ENCODE data around the gene GNB2.
"Not testable (repeated sequence)": the region's sequence is repeated elsewhere in the genome, so short reads cannot be mapped to it uniquely, and the experiment has no call there.

Gene GNB2

DNA sequence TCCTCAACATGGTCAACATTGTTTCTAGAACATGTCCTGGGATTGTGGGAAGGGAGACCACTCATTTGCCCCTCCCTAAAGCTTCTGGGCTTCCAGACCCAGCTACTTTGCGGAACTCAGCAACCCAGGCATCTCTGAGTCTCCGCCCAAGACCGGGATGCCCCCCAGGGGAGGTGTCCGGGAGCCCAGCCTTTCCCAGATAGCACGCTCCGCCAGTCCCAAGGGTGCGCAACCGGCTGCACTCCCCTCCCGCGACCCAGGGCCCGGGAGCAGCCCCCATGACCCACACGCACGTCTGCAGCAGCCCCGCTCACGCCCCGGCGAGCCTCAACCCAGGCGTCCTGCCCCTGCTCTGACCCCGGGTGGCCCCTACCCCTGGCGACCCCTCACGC lies 46.7 kb downstream of the GNB2 start, which contains the start of gene EPO:
EPO (plus strand) TSS at position 190 of the 392 bp plus-strand sequence. CDS start 513 bp downstream, outside the sequence.
- TF ChIP-seq, protein P1, sequence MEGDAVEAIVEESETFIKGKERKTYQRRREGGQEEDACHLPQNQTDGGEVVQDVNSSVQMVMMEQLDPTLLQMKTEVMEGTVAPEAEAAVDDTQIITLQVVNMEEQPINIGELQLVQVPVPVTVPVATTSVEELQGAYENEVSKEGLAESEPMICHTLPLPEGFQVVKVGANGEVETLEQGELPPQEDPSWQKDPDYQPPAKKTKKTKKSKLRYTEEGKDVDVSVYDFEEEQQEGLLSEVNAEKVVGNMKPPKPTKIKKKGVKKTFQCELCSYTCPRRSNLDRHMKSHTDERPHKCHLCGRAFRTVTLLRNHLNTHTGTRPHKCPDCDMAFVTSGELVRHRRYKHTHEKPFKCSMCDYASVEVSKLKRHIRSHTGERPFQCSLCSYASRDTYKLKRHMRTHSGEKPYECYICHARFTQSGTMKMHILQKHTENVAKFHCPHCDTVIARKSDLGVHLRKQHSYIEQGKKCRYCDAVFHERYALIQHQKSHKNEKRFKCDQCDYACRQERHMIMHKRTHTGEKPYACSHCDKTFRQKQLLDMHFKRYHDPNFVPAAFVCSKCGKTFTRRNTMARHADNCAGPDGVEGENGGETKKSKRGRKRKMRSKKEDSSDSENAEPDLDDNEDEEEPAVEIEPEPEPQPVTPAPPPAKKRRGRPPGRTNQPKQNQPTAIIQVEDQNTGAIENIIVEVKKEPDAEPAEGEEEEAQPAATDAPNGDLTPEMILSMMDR (conservative IDR thresholded peaks at IDR 0.05; ENCODE audit: low read depth, low read length) = no peak
- DNase-seq (ENCODE audit: low read depth) = no peak
- no peak within 1 kb of the TSS for H3K4me3 ChIP-seq (ENCODE audit: low read depth, low read length)

DNA sequence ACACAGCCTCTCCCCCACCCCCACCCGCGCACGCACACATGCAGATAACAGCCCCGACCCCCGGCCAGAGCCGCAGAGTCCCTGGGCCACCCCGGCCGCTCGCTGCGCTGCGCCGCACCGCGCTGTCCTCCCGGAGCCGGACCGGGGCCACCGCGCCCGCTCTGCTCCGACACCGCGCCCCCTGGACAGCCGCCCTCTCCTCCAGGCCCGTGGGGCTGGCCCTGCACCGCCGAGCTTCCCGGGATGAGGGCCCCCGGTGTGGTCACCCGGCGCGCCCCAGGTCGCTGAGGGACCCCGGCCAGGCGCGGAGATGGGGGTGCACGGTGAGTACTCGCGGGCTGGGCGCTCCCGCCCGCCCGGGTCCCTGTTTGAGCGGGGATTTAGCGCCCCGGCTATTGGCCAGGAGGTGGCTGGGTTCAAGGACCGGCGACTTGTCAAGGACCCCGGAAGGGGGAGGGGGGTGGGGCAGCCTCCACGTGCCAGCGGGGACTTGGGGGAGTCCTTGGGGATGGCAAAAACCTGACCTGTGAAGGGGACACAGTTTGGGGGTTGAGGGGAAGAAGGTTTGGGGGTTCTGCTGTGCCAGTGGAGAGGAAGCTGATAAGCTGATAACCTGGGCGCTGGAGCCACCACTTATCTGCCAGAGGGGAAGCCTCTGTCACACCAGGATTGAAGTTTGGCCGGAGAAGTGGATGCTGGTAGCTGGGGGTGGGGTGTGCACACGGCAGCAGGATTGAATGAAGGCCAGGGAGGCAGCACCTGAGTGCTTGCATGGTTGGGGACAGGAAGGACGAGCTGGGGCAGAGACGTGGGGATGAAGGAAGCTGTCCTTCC lies 47.3 kb downstream of the GNB2 start:
- TF ChIP-seq, protein P1 (conservative IDR thresholded peaks at IDR 0.05; ENCODE audit: low read depth, low read length) = no peak
- no peak overlapping the region for H3K4me3 ChIP-seq (ENCODE audit: low read depth, low read length)
- no peak for DNase-seq (ENCODE audit: low read depth)

DNA sequence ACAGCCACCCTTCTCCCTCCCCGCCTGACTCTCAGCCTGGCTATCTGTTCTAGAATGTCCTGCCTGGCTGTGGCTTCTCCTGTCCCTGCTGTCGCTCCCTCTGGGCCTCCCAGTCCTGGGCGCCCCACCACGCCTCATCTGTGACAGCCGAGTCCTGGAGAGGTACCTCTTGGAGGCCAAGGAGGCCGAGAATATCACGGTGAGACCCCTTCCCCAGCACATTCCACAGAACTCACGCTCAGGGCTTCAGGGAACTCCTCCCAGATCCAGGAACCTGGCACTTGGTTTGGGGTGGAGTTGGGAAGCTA lies 47.9 kb downstream of the GNB2 start:
- no peak for DNase-seq (ENCODE audit: low read depth)
- no peak overlapping the region for H3K4me3 ChIP-seq (ENCODE audit: low read depth, low read length)
- TF ChIP-seq, protein P1 (conservative IDR thresholded peaks at IDR 0.05; ENCODE audit: low read depth, low read length) = no peak

DNA sequence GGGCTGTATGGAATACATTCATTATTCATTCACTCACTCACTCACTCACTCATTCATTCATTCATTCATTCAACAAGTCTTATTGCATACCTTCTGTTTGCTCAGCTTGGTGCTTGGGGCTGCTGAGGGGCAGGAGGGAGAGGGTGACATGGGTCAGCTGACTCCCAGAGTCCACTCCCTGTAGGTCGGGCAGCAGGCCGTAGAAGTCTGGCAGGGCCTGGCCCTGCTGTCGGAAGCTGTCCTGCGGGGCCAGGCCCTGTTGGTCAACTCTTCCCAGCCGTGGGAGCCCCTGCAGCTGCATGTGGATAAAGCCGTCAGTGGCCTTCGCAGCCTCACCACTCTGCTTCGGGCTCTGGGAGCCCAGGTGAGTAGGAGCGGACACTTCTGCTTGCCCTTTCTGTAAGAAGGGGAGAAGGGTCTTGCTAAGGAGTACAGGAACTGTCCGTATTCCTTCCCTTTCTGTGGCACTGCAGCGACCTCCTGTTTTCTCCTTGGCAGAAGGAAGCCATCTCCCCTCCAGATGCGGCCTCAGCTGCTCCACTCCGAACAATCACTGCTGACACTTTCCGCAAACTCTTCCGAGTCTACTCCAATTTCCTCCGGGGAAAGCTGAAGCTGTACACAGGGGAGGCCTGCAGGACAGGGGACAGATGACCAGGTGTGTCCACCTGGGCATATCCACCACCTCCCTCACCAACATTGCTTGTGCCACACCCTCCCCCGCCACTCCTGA lies 49.1 kb downstream of the GNB2 start:
- DNase-seq (ENCODE audit: low read depth) = no peak
- H3K4me3 ChIP-seq (ENCODE audit: low read depth, low read length) = no peak overlapping the region
- TF ChIP-seq, protein P1 (conservative IDR thresholded peaks at IDR 0.05; ENCODE audit: low read depth, low read length) = no peak

DNA sequence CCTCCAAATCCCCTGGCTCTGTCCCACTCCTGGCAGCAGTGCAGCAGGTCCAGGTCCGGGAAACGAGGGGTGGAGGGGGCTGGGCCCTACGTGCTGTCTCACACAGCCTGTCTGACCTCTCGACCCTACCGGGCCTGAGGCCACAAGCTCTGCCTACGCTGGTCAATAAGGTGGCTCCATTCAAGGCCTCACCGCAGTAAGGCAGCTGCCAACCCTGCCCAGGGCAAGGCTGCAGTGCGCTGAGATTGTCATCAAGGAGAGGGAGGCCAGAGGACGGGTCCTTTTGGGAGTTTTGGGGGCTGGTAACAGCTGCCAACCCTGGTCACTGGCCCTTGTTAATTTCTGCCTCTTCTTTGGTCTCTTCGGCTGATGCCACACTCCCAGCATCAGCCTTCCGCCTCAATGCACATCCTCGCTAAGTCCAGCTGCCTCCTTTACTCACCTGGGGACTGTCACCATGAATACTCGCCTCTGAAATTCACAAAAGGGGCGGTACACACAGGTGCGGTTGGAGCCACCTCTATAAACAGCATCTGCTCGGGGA lies 50.3 kb downstream of the GNB2 start:
- no peak overlapping the region for H3K4me3 ChIP-seq (ENCODE audit: low read depth, low read length)
- TF ChIP-seq, protein P1 (conservative IDR thresholded peaks at IDR 0.05; ENCODE audit: low read depth, low read length) = no peak
- no peak for DNase-seq (ENCODE audit: low read depth)

DNA sequence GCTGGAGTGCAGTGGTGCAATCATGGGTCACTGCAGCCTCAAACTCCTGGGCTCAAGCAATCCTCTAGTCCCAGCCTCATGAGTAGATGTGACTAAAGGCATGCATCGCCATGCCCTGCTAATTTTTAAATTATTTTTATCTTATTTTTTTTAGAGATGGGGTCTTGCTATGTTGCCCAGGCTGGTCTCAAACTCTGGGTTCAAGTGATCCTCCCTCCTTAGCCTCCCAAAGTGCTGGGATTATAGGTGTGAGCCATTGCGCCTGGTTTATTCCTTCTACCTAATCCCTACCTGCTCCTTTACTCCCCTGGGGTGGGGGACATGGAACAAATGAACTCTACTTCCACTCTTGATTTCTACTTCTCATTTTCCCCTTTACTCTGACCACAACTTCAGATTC lies 50.8 kb downstream of the GNB2 start:
- H3K4me3 ChIP-seq (ENCODE audit: low read depth, low read length); DNase-seq (ENCODE audit: low read depth): not testable (repeated sequence)

DNA sequence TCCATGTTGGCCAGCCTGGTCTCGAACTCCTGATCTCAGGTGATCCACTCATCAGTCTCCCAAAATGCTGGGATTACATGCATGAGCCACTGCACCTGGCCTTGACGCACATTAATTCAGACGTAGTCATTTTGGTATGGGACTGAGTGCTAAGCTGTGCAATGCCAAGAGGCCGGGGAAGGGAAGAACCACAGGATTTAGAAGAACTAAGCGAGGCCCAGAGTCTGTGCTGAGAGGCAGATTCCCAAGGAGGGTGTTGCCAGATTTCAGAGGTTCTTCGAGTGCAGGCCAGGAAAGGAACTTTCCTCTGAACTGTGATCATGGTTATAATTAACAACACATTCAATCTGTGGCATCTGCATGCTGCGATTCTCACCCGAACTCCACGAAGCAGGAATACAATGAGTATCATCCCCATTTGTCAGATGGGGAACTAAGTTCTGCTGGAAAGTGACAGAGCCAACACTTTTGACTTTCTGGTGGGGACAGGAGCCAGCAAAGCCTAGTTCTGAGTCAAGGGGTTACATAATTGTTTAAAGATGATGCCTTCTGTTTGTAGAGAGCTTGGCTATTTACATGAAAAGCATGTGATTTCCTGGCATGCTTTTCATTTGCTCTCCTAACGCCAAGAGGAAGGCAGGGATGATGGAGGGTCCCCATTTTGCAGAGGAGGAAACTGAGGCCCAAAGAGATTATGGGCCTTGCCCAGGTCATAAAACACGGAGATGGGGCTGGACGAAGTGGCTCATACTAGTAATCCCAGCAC lies 53.6 kb downstream of the GNB2 start:
- TF ChIP-seq, protein P1 (conservative IDR thresholded peaks at IDR 0.05; ENCODE audit: low read depth, low read length) = no peak
- peak; percentile 81 for DNase-seq (ENCODE audit: low read depth)
- H3K4me3 ChIP-seq (ENCODE audit: low read depth, low read length) = no peak overlapping the region
